Skeletal muscle tissue (tissue), 4 donors: ENCODE results near the gene SYNGR2. TPM values are rescaled to one million over a fixed set of nuclear protein-coding genes. Genes with fewer than 3 reads are reported as not detected.

ENCODE experiments used
- H3K27ac ChIP-seq: one replicate; pipeline ENCODE4 v1.7.0; 2013; ENCODE audit warnings: mild to moderate bottlenecking, low read depth, low read length, inconsistent platforms
- H3K27me3 ChIP-seq, 3 donors: one replicate each; pipeline ENCODE4 v1.7.0; 2013; ENCODE audit warnings: low read length in 3 of 3; ENCODE audit not compliant: control insufficient read depth in 3 of 3, insufficient read depth in 3 of 3
- H3K36me3 ChIP-seq, 3 donors: one replicate each; pipeline ENCODE4 v1.7.0; 2013; ENCODE audit warnings: low read length in 3 of 3; ENCODE audit not compliant: control insufficient read depth in 3 of 3, insufficient read depth in 3 of 3
- H3K4me1 ChIP-seq, 3 donors: one replicate each; pipeline ENCODE4 v1.7.0; 2013; ENCODE audit warnings: low read length in 3 of 3, mild to moderate bottlenecking in 3 of 3; ENCODE audit not compliant: control insufficient read depth in 3 of 3, insufficient read depth in 3 of 3
- H3K4me3 ChIP-seq, 3 donors: one replicate each; pipeline ENCODE4 v1.7.0; 2013; ENCODE audit warnings: low read length in 3 of 3
- H3K9ac ChIP-seq, 3 donors: one replicate each; pipeline ENCODE4 v1.7.0; 2013; ENCODE audit warnings: low read length in 3 of 3, mild to moderate bottlenecking in 3 of 3, moderate library complexity in 2 of 3, low read depth in 1 of 3
- H3K9me3 ChIP-seq, 3 donors: one replicate each; pipeline ENCODE4 v1.7.0; 2013; ENCODE audit warnings: low read length in 3 of 3; ENCODE audit not compliant: control insufficient read depth in 3 of 3
- total RNA-seq: library from RNA; depleted of rRNA; stranded (reverse); fragments of >200 nt; gene quantifications from one replicate; pipeline ENCODE4 v1.2.3, GENCODE V29; 2014
- donor health status: Osteomylitis.

Gene SYNGR2
- 34.4 TPM for total RNA-seq

- Histone ChIP-seq H3K27ac (peak within 1 kb of the TSS; percentile 90), H3K9ac (peak within 1 kb of the TSS; percentile 69 to 88 (median 86)), H3K27me3 (no peaks in the 10 kb centered on the region), H3K4me1 (peaks cover 39 to 50% (median 44%) of the 10 kb centered on the region in 3 donors), H3K36me3 (peaks cover 11 to 14% (median 12%) of the 10 kb centered on the region in 3 donors), H3K9me3 (no peaks in the 10 kb centered on the region), H3K4me3 (peak within 1 kb of the TSS; percentile 68 to 86 (median 79))
Observed at GRCh38 chr17:78168242-78168902, at the start of gene SYNGR2. TSS of gene SYNGR2 (plus strand) at chr17:78168581. CDS start at chr17:78168617, 36 bp downstream.

GRCh38 chr17:78118801-78119241, 49.6 kb upstream of the SYNGR2 start:
- H3K4me3 ChIP-seq = no peak overlapping the region
- H3K4me1 ChIP-seq = no peaks in the 10 kb centered on the region
- H3K27ac ChIP-seq = no peak overlapping the region
- peaks cover 0 to 4% (median 0%) of the 10 kb centered on the region in 3 donors for H3K36me3 ChIP-seq
- no peak overlapping the region for H3K9ac ChIP-seq
- no peaks in the 10 kb centered on the region for H3K27me3 ChIP-seq
- no peaks in the 10 kb centered on the region for H3K9me3 ChIP-seq

- Histone ChIP-seq H3K4me1 (peaks cover 0 to 12% (median 11%) of the 10 kb centered on the region in 3 donors), H3K27ac (no peak overlapping the region), H3K36me3 (peaks cover 0 to 2% (median 0%) of the 10 kb centered on the region in 3 donors), H3K27me3 (no peaks in the 10 kb centered on the region), H3K9ac (no peak overlapping the region), H3K4me3 (no peak overlapping the region), H3K9me3 (no peaks in the 10 kb centered on the region)
Observed at GRCh38 chr17:78120537-78120936, 47.8 kb upstream of the SYNGR2 start.

GRCh38 chr17:78120971-78121800, 47.2 kb upstream of the SYNGR2 start:
- Histone ChIP-seq H3K36me3 (peaks cover 0 to 2% (median 0%) of the 10 kb centered on the region in 3 donors), H3K27me3 (no peaks in the 10 kb centered on the region), H3K4me1 (peaks cover 0 to 18% (median 18%) of the 10 kb centered on the region in 3 donors), H3K9ac (no peak overlapping the region), H3K9me3 (no peaks in the 10 kb centered on the region), H3K4me3 (no peak overlapping the region), H3K27ac (no peak overlapping the region)

DNA sequence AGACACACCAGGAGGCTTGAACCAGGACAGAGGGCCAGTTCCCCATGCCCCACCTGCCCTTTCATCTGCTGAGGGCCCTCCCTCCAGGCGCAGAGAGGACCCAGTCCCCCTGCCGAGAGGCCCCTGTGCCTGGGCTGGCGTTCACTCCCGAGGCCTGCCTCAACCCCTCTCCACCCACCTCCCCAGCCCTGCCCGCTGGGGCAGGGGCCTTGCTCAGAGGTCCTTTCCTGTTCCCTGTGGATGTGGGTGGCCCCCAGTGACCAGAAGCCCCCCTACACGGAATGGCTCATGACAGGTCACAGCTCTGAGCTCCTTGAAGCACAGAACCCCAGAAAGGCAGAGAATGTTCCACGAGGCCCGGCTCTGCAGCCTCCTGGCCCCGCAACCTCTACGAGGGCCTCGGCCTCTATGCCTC, 46.6 kb upstream of the SYNGR2 start:
- peaks cover 0 to 2% (median 0%) of the 10 kb centered on the region in 3 donors for H3K36me3 ChIP-seq
- H3K27me3 ChIP-seq = no peaks in the 10 kb centered on the region
- H3K9me3 ChIP-seq = no peaks in the 10 kb centered on the region
- H3K9ac ChIP-seq = no peak overlapping the region
- no peak overlapping the region for H3K4me3 ChIP-seq
- H3K27ac ChIP-seq = no peak overlapping the region
- peaks cover 5 to 22% (median 21%) of the 10 kb centered on the region in 3 donors for H3K4me1 ChIP-seq

GRCh38 chr17:78122216-78122930, 46.0 kb upstream of the SYNGR2 start:
- no peak overlapping the region for H3K4me3 ChIP-seq
- no peak overlapping the region for H3K27ac ChIP-seq
- peaks cover 0 to 2% (median 0%) of the 10 kb centered on the region in 3 donors for H3K36me3 ChIP-seq
- no peaks in the 10 kb centered on the region for H3K9me3 ChIP-seq
- no peak overlapping the region for H3K9ac ChIP-seq
- peaks cover 7 to 28% (median 27%) of the 10 kb centered on the region in 3 donors for H3K4me1 ChIP-seq
- peaks cover 0 to 4% (median 4%) of the 10 kb centered on the region in 3 donors for H3K27me3 ChIP-seq

DNA sequence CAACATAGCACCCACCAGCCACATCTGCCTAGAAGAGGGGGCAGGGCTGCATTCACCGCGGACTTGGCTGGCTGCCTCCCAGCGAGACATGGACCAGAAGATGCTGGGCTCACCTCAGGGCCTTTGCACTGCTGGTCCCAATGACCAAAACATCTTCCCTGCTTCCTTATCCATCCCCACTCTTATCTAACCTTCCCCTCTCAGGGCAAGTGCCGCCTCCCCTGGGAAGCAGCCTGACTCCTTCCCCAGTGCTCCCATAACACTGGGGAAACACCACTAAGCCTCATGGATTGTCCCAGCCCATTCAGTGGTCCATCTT, 45.5 kb upstream of the SYNGR2 start:
- Histone ChIP-seq H3K27me3 (peaks cover 0 to 9% (median 8%) of the 10 kb centered on the region in 3 donors), H3K27ac (no peak overlapping the region), H3K36me3 (peaks cover 0 to 2% (median 0%) of the 10 kb centered on the region in 3 donors), H3K9ac (no peak overlapping the region), H3K4me1 (peaks cover 12 to 33% (median 32%) of the 10 kb centered on the region in 3 donors), H3K9me3 (no peaks in the 10 kb centered on the region), H3K4me3 (no peak overlapping the region)

GRCh38 chr17:78123258-78123929, 45.0 kb upstream of the SYNGR2 start:
- peaks cover 0 to 2% (median 0%) of the 10 kb centered on the region in 3 donors for H3K36me3 ChIP-seq
- H3K9me3 ChIP-seq = no peaks in the 10 kb centered on the region
- peaks cover 0 to 11% (median 8%) of the 10 kb centered on the region in 3 donors for H3K27me3 ChIP-seq
- H3K4me3 ChIP-seq = no peak overlapping the region
- no peak overlapping the region for H3K9ac ChIP-seq
- H3K27ac ChIP-seq = no peak overlapping the region
- peaks cover 13 to 34% (median 34%) of the 10 kb centered on the region in 3 donors for H3K4me1 ChIP-seq

GRCh38 chr17:78124081-78124835, 44.1 kb upstream of the SYNGR2 start:
- Histone ChIP-seq H3K9ac (no peak overlapping the region), H3K27me3 (peaks cover 0 to 14% (median 11%) of the 10 kb centered on the region in 3 donors), H3K27ac (no peak overlapping the region), H3K4me1 (peaks cover 19 to 37% (median 36%) of the 10 kb centered on the region in 3 donors), H3K4me3 (no peak overlapping the region), H3K36me3 (peaks cover 0 to 2% (median 0%) of the 10 kb centered on the region in 3 donors), H3K9me3 (no peaks in the 10 kb centered on the region)
